HEK293T (cell line): ENCODE data around the gene FOXR1.

Source experiments
- CTCF ChIA-PET: fragments of 350-600 bp; formaldehyde crosslinking; extraction: SDS; loops from one replicate; lab custom pipeline; 2021; ENCODE audit warnings: antibody characterized with exemption, inconsistent platforms; lab: Yijun Ruan, JAX
- POLR2A ChIA-PET: fragments of 350-600 bp; formaldehyde crosslinking; extraction: SDS; loops from one replicate; lab custom pipeline; 2020; ENCODE audit warnings: antibody characterized with exemption, inconsistent platforms; lab: Yijun Ruan, JAX
- DNase-seq: peaks from one replicate; pipeline ENCODE4 v3.0.0; 2012; ENCODE audit warnings: mixed read lengths; ENCODE audit errors: extremely low spot score
- ARNT ChIP-seq: fragments of 450-650 bp; IDR thresholded peaks from 2 replicates; pipeline ENCODE4 v1.6.1; 2017; ENCODE audit warnings: mild to moderate bottlenecking
- BHLHE40 ChIP-seq: fragments of 450-650 bp; IDR thresholded peaks from 2 replicates; pipeline ENCODE4 v1.6.1; 2016; ENCODE audit warnings: mild to moderate bottlenecking, moderate library complexity, borderline replicate concordance
- CTBP1 ChIP-seq: fragments of 450-650 bp; IDR thresholded peaks from 2 replicates; pipeline ENCODE4 v1.6.1; 2016; ENCODE audit warnings: borderline replicate concordance
- ELF4 ChIP-seq: fragments of 450-650 bp; IDR thresholded peaks from 2 replicates; pipeline ENCODE4 v1.6.1; 2017; ENCODE audit warnings: antibody characterized with exemption
- FOXA1 ChIP-seq: fragments of 450-650 bp; IDR thresholded peaks from 2 replicates; pipeline ENCODE4 v1.6.1; 2016; ENCODE audit warnings: mild to moderate bottlenecking
- FOXK2 ChIP-seq: fragments of 450-650 bp; IDR thresholded peaks from 2 replicates; pipeline ENCODE4 v1.6.1; 2016; ENCODE audit warnings: mild to moderate bottlenecking
- FOXM1 ChIP-seq: fragments of 450-650 bp; IDR thresholded peaks from 2 replicates; pipeline ENCODE4 v1.6.1; 2017; ENCODE audit warnings: mild to moderate bottlenecking, borderline replicate concordance
- HDGF ChIP-seq: fragments of 450-650 bp; IDR thresholded peaks from 2 replicates; pipeline ENCODE4 v1.6.1; 2017; ENCODE audit warnings: antibody characterized with exemption, borderline replicate concordance
- L3MBTL2 ChIP-seq: fragments of 450-650 bp; conservative IDR thresholded peaks from 2 replicates; pipeline ENCODE4 v1.6.1; 2016; ENCODE audit warnings: mild to moderate bottlenecking
- LEF1 ChIP-seq: fragments of 450-650 bp; IDR thresholded peaks from 2 replicates; pipeline ENCODE4 v1.6.1; 2017; ENCODE audit warnings: mild to moderate bottlenecking, borderline replicate concordance
- NFRKB ChIP-seq: fragments of 450-650 bp; IDR thresholded peaks from 2 replicates; pipeline ENCODE4 v1.6.1; 2016; ENCODE audit warnings: mild to moderate bottlenecking, moderate library complexity
- PKNOX1 ChIP-seq: fragments of 450-650 bp; IDR thresholded peaks from 2 replicates; pipeline ENCODE4 v1.6.1; 2016
- SP1 ChIP-seq: fragments of 450-650 bp; IDR thresholded peaks from 2 replicates; pipeline ENCODE4 v1.6.1; 2017
- SUZ12 ChIP-seq: fragments of 450-650 bp; IDR thresholded peaks from 2 replicates; pipeline ENCODE4 v1.6.1; 2016; ENCODE audit warnings: mild to moderate bottlenecking
- TARDBP ChIP-seq: fragments of 450-650 bp; IDR thresholded peaks from 2 replicates; pipeline ENCODE4 v1.6.1; 2016
- ZNF384 ChIP-seq: fragments of 450-650 bp; IDR thresholded peaks from 2 replicates; pipeline ENCODE4 v1.6.1; 2016

The FOXR1 gene

GRCh38 chr11:119025099-119025473 is 53.5 kb downstream of the FOXR1 start:
- TF ChIP-seq ZNF384 = no peak
- no peak for TF ChIP-seq SUZ12
- no peak for TF ChIP-seq HDGF
- TF ChIP-seq CTBP1 = no peak
- no peak for TF ChIP-seq TARDBP
- TF ChIP-seq FOXM1 = no peak
- no peak for TF ChIP-seq PKNOX1
- TF ChIP-seq SP1 = no peak
- POLR2A ChIA-PET = no interaction called here
- CTCF ChIA-PET = interaction anchor here (1.0 kb wide), 1 partner anchor 298 kb away, joined by 4 read pairs; no protein-coding TSS in a partner anchor
- DNase-seq = no peak

GRCh38 chr11:119025541-119025940 is 54.0 kb downstream of the FOXR1 start:
- TF ChIP-seq CTBP1 (no peak), HDGF (no peak), SUZ12 (no peak), LEF1 (no peak), ZNF384 (no peak), SP1 (no peak), FOXA1 (no peak), L3MBTL2 (no peak), ARNT (no peak), PKNOX1 (no peak)
- POLR2A ChIA-PET = no interaction called here
- no peak for DNase-seq
- CTCF ChIA-PET = interaction anchor here (1.0 kb wide), 1 partner anchor 298 kb away, joined by 4 read pairs; no protein-coding TSS in a partner anchor

GRCh38 chr11:119025978-119026766 is 54.6 kb downstream of the FOXR1 start:
- no peak for DNase-seq
- TF ChIP-seq L3MBTL2 = no peak
- TF ChIP-seq ARNT = no peak
- ChIA-PET CTCF (no interaction called here), POLR2A (no interaction called here)

- CTCF ChIA-PET = no interaction called here
- POLR2A ChIA-PET = no interaction called here
- TF ChIP-seq HDGF (no peak), NFRKB (no peak), FOXA1 (no peak), CTBP1 (no peak), PKNOX1 (no peak), FOXM1 (no peak), SP1 (no peak), L3MBTL2 (no peak), BHLHE40 (no peak), SUZ12 (no peak), TARDBP (no peak), ARNT (no peak), FOXK2 (no peak), ZNF384 (no peak), LEF1 (no peak), ELF4 (no peak)
- no peak for DNase-seq
Observed at GRCh38 chr11:119026970-119027369, 55.4 kb downstream of the FOXR1 start.

GRCh38 chr11:119027561-119028345 is 56.2 kb downstream of the FOXR1 start:
- ChIA-PET CTCF (no interaction called here), POLR2A (no interaction called here)

GRCh38 chr11:119028346-119029068 is 56.9 kb downstream of the FOXR1 start:
- ChIA-PET POLR2A (interaction anchor here (3.1 kb wide), 1 partner anchor 10 kb away, joined by 14 read pairs; the partner anchor contains the start of genes RPS25 and TRAPPC4), CTCF (no interaction called here)
- DNase-seq = no peak
- TF ChIP-seq TARDBP (no peak), HDGF (no peak), ELF4 (no peak), PKNOX1 (no peak), CTBP1 (no peak), SP1 (no peak), NFRKB (no peak), FOXK2 (no peak), LEF1 (no peak), FOXA1 (no peak), SUZ12 (no peak), ARNT (no peak), L3MBTL2 (no peak), FOXM1 (no peak), BHLHE40 (no peak)

More at GRCh38 chr11:119027561-119028345, 56.2 kb downstream of the FOXR1 start:
- TF ChIP-seq HDGF (no peak), ARNT (no peak), SUZ12 (no peak), BHLHE40 (no peak), LEF1 (no peak), L3MBTL2 (no peak), ZNF384 (no peak)
- no peak for DNase-seq
